SK-N-MC (cell line): ENCODE data around the gene PTK7.

Experiments
- DNase-seq: peaks from one replicate; pipeline ENCODE4 v3.0.0-alpha.2; 2011; ENCODE audit warnings: low read depth, low spot score
- H3K27ac ChIP-seq: fragments of 200-600 bp; sonication (generic); 2 replicates; pipeline ENCODE4 v1.5.1; 2016; ENCODE audit warnings: mixed run types
- H3K36me3 ChIP-seq: fragments of 200-600 bp; sonication (generic); 2 replicates; pipeline ENCODE4 v1.6.1; 2017; ENCODE audit warnings: antibody characterized with exemption, low read length, mixed read lengths; ENCODE audit not compliant: insufficient read depth
- H3K4me3 ChIP-seq: fragments of 200-600 bp; sonication (generic); 2 replicates; pipeline ENCODE4 v1.5.1; 2016
- H3K9ac ChIP-seq: fragments of 200-600 bp; sonication (generic); 2 replicates; pipeline ENCODE4 v1.8.0; 2017; ENCODE audit warnings: mixed run types, mixed read lengths; ENCODE audit not compliant: insufficient read length
- H3K9me3 ChIP-seq: fragments of 200-600 bp; sonication (generic); 2 replicates; pipeline ENCODE4 v1.6.1; 2017; ENCODE audit warnings: low read depth, mild to moderate bottlenecking, antibody characterized with exemption, low read length, moderate library complexity, mixed read lengths
- EZH2 ChIP-seq: fragments of 200-600 bp; sonication (generic); IDR thresholded peaks from one replicate; pipeline ENCODE4 v1.6.1; 2017; ENCODE audit warnings: antibody characterized with exemption
- FOXP2 ChIP-seq: optimal IDR thresholded peaks from 2 replicates; pipeline ENCODE3; 2011; ENCODE audit warnings: mild to moderate bottlenecking, moderate library complexity; ENCODE audit not compliant: insufficient read depth; ENCODE audit errors: extremely low read length, control extremely low read depth
- POLR2AphosphoS5 ChIP-seq: IDR thresholded peaks from 2 replicates; pipeline ENCODE4 v1.6.1; 2012; ENCODE audit warnings: mild to moderate bottlenecking, low read depth, low read length, borderline replicate concordance

PTK7 gene

GRCh38 chr6:43089467-43089866 is 13.4 kb downstream of the PTK7 start:
- no peak overlapping the region for H3K9ac ChIP-seq
- no peak for DNase-seq
- H3K36me3 ChIP-seq, result no peaks in the 10 kb centered on the region
- no peaks in the 10 kb centered on the region for H3K9me3 ChIP-seq
- peak overlapping the region; percentile 74 for H3K27ac ChIP-seq
- TF ChIP-seq EZH2, result no peak
- no peak for TF ChIP-seq FOXP2
- no peak for TF ChIP-seq POLR2AphosphoS5
- no peak overlapping the region for H3K4me3 ChIP-seq

- DNase-seq, result no peak
- H3K9ac ChIP-seq, result no peak overlapping the region
- no peak for TF ChIP-seq POLR2AphosphoS5
- TF ChIP-seq EZH2, result no peak
- no peaks in the 10 kb centered on the region for H3K36me3 ChIP-seq
- peak overlapping the region; percentile 74 for H3K27ac ChIP-seq
- H3K4me3 ChIP-seq, result no peak overlapping the region
- no peaks in the 10 kb centered on the region for H3K9me3 ChIP-seq
These were observed 13.9 kb downstream of the PTK7 start for GRCh38 chr6:43089874-43090558.

DNA sequence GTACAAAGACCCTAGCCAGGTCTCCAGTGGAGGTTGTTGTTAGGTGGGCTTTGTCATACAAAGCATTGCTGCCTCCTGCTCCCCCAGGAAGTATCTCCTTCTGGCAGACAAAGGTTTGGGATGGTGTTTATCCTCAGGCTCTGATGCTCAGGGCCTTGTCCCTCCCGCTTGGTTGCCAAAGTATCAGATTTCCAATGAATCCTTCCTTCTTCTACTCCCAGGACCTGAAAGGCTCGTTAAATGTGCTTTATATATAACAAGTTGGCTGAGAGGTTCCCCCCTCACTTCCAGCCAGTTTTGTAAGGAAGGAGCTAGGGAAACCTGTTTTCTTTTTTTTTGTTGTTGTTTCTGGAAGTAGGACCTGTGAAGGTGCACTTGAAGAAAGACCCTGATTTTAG is 14.4 kb downstream of the PTK7 start:
- TF ChIP-seq POLR2AphosphoS5 (no peak), EZH2 (no peak), FOXP2 (no peak)
- no peak overlapping the region for H3K4me3 ChIP-seq
- no peaks in the 10 kb centered on the region for H3K9me3 ChIP-seq
- H3K27ac ChIP-seq, result peak overlapping the region; percentile 74
- DNase-seq, result no peak
- no peaks in the 10 kb centered on the region for H3K36me3 ChIP-seq
- H3K9ac ChIP-seq, result peak overlapping the region; percentile 33

GRCh38 chr6:43091020-43091419 is 14.9 kb downstream of the PTK7 start:
- Histone ChIP-seq H3K9ac (peak overlapping the region; percentile 33), H3K4me3 (no peak overlapping the region), H3K27ac (peak overlapping the region; percentile 69), H3K36me3 (no peaks in the 10 kb centered on the region), H3K9me3 (no peaks in the 10 kb centered on the region)
- DNase-seq, result no peak
- TF ChIP-seq POLR2AphosphoS5, result no peak
- no peak for TF ChIP-seq EZH2
- no peak for TF ChIP-seq FOXP2

GRCh38 chr6:43091436-43091991 is 15.4 kb downstream of the PTK7 start:
- no peak for TF ChIP-seq POLR2AphosphoS5
- no peak for TF ChIP-seq FOXP2
- TF ChIP-seq EZH2, result no peak
- DNase-seq, result no peak
- no peak overlapping the region for H3K4me3 ChIP-seq
- no peaks in the 10 kb centered on the region for H3K9me3 ChIP-seq
- H3K27ac ChIP-seq, result no peak overlapping the region
- H3K36me3 ChIP-seq, result no peaks in the 10 kb centered on the region
- no peak overlapping the region for H3K9ac ChIP-seq

GRCh38 chr6:43092635-43093034 is 16.5 kb downstream of the PTK7 start:
- no peak for DNase-seq
- H3K4me3 ChIP-seq, result no peak overlapping the region
- no peak overlapping the region for H3K9ac ChIP-seq
- TF ChIP-seq FOXP2, result no peak
- TF ChIP-seq EZH2, result no peak
- no peak for TF ChIP-seq POLR2AphosphoS5
- H3K9me3 ChIP-seq, result no peaks in the 10 kb centered on the region
- no peaks in the 10 kb centered on the region for H3K36me3 ChIP-seq
- H3K27ac ChIP-seq, result no peak overlapping the region

- Histone ChIP-seq H3K36me3 (no peaks in the 10 kb centered on the region), H3K9me3 (no peaks in the 10 kb centered on the region), H3K27ac (no peak overlapping the region), H3K4me3 (no peak overlapping the region), H3K9ac (no peak overlapping the region)
- TF ChIP-seq EZH2 (no peak), POLR2AphosphoS5 (no peak), FOXP2 (no peak)
- DNase-seq, result no peak
These were observed 17.5 kb downstream of the PTK7 start for GRCh38 chr6:43093436-43094289.

- peak overlapping the region; percentile 39 for H3K27ac ChIP-seq
- H3K4me3 ChIP-seq, result no peak overlapping the region
- H3K9ac ChIP-seq, result no peak overlapping the region
- no peaks in the 10 kb centered on the region for H3K36me3 ChIP-seq
- TF ChIP-seq POLR2AphosphoS5, result no peak
- TF ChIP-seq EZH2, result no peak
- TF ChIP-seq FOXP2, result no peak
- no peaks in the 10 kb centered on the region for H3K9me3 ChIP-seq
- no peak for DNase-seq
These were observed 19.8 kb downstream of the PTK7 start for GRCh38 chr6:43095939-43096338.
